Measurements from ENCODE around the gene PPFIBP2. TPM values are rescaled to one million over a fixed set of nuclear protein-coding genes. Genes with fewer than 3 reads are reported as not detected.

Gene PPFIBP2
- total RNA-seq, 1 donor from 2014 or later: 3.9 TPM

DNA sequence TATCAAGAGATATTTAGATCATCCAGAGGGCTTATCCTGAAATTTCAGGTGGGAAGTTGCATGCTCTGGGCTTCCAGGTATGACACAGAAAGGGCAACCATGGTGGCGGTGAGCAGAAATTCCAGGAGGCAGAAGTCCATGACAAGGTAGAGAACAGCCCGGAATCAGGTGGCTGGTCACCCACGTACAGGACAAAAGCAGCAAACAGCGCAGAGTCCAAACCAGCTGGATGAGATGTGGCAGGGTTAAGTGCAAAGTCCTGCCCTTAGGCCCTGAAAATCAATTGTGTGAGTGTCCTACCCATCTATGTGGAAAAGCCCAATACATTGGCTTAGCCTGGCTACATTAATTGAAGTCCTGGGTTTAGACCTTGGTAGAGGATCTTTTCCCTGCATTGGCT, 11.6 kb downstream of the PPFIBP2 start:
- no peak for DNase-seq (ENCODE audit: low read depth)

DNA sequence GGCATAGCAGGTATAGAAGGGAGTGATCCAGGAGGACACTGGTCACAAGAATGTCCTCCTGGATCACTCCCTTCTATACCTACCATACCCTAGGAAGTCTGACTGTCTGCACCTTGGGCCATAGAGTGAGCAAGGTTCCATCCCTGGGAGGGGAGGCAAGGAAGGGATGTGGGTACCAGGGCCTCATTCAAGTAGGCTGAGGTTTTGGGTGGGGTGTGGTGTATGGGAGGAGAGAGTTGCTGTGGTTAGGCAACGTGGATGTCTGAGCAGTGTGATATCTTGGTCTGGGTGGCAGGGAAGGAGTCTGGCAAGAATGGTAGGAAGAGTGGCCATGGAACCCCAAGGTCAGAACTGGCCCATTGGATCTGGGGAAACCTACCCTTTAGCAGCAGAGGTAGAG, 13.2 kb downstream of the PPFIBP2 start:
- DNase-seq (ENCODE audit: low read depth): no peak

DNA sequence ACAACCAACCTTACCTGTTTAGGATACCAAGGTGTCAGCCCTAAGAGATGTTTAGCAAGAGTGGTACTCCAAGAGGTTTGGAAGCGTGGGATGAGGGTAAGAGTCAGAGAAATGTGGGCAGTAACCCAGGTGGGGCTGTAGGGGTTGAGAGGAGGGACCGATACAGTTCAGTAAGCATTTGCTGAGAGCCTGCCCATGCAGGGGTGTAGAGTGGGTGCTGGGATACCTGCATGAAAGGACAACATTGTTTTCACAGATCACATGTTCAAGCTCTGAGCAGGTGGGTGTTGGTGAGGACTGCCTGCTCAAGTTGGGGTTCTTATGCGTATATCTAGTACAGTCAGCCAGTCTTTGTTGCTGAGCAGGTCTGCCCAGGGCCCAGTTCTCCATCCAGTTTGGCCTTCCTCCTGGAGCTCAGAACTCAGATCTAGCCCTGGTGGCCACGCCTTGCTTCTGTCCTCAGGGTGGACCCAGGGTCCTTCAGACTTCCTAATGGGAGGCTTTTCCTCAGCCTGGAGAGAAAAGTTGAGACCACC, 14.8 kb downstream of the PPFIBP2 start:
- no peak for DNase-seq (ENCODE audit: low read depth)

DNA sequence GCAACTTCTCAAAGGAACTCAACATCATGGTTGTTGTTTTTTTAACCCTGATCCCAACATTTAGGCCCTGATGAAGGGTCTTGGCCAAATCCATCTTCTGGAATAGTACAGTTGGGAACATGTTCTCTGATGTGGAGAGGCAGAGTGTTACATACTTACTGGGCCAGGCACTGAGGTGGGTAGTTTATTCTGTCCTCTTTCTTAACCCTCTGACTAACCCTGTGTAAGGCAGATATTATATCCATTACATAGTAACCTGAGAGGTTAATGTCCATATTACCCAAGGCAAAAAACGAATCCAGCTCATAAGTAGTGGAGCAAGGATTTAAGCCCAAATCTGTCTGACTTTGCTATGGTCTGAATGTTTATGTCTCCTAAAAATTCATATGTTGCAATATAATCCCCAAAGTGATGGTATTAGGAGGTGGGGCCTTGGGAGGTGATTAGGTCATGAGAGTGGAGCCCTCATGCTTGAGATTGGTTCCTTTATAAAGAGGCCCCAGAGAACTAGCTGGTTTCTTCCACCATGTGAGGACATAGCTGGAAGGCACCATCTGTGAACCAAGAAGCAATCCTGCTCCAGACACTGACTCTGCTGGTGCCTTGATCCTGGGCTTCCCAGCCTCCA, 16.3 kb downstream of the PPFIBP2 start:
- no peak for DNase-seq (ENCODE audit: low read depth)

DNA sequence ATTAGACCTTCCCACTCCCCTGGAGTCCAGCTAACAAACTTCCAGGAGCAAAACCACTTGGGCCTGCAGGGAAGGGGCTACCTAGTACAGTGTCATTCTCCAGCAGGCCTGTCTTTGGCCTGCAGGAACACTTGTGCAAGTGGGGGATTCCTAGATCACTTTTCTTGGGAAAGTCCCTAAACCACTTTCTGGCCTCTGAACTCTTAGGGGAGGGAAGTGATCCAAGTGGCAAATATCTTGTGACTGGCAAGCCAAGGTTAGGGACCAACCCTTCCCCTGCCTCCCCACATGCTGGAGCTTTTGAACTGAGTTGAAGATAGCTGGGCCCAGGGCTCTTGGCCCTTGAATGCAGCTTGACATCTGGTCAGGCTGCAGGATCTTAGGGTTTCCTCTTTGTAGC, 17.2 kb downstream of the PPFIBP2 start:
- DNase-seq (ENCODE audit: low read depth): peak; percentile 29

DNA sequence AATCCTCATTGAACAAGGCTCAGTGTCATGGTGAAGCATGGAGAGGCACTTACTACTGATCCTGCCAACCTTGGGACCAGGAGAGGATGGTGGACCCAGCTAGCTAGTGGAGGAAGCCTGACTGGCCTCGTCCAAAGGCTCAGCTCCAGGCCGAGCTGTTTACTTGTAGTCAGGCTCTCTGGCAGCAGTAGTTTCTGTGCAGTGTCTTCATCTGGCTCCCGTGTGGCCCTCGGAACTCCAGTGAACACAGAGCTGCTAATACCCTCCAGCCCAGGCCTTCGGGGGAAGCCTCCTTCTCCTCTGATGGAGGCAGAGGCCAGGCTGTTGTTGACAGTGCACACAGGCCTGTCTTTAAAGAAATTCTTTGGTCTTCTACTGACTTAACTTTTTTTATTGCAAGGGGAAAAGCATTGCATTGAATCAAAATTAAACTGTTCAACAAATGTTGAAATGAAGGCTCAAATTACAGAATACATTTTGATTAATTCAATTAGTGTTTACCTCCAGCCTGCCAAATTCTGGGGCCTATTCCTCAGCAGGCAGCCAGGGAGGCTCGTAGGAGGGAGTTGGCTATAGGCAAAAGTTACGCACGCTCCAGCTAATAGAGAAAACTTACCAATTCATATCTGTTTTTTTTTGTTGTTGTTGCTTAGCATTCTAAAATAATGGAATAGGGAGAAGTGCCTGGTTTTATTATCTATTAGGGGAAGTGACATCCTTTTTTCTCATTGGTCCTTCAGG, 18.8 kb downstream of the PPFIBP2 start:
- DNase-seq (ENCODE audit: low read depth): no peak

DNA sequence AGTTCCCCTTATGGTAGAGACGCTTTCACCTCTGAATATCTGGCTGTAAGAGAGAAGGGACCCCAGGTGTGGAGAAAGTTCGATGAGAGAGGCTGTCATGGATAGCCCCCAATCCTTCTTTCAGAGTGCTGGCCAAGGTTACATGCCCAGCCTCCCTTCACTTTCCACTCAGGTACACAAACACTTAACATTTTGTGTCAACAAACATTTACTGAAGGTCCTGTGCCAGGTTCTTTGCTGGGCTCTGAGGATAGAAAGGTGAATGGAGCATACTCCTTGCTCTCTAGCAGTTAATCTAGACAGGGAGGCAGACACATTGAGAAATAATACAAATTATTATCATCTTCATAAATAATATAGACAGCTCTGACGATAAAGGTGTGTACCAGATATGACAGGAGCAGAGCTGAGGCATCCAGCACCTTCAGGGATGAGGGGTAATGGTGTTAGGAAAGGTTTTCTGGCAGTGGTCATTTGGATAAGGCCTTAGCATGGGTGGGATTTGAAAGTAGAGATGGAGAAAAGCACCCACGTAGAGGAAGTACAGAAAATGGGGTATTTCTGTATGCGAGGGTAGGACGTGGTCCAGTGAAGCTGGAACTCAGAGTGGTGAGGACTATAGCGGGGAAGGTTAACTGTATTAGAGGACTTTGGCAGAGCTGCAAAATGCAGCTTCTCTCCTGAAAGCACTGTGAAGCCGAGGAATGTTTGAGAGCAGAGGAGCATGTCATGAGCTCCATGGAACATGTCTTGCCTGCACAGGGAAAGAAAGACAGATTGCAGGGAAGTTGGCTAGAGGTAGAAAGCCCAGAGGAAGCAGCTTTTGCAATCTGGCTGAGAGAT, 19.6 kb downstream of the PPFIBP2 start:
- no peak for DNase-seq (ENCODE audit: low read depth)

DNA sequence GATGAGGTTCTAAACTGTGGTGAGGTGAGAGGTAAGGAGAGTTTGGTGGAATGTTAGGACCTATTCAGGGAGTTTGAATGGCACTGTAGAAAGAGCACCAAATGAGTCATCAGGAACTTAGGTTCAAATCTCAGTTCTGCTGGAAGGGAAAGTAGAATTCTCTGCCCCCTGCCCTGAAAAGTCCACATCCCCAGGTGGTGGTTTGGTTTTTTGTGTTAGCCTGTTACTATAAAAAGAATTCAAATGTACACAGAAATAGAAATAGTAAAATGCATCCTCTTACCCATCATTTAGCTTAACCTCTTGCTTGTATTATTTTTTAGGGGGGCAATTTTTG, 20.2 kb downstream of the PPFIBP2 start:
- DNase-seq (ENCODE audit: low read depth): peak; percentile 8

DNA sequence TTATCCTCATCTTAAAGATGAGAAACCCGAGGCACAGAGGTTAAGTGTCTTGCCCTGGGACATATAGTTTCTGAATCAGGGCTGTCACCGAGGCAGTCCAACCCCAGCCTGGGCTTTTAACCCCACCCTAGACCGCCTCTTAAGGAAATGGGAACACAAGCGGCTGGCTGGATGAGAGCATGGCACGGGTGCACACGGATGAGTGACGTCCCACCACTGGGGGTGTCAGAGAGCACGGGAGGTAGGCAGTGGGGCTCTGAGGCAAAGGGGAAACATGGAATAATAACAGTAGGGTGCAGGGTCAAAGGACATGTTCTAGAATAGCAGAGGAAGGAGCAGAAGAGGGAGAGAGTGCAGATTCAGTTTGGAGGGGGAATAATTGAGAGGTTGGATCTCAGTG, 22.3 kb downstream of the PPFIBP2 start:
- DNase-seq (ENCODE audit: low read depth): no peak

DNA sequence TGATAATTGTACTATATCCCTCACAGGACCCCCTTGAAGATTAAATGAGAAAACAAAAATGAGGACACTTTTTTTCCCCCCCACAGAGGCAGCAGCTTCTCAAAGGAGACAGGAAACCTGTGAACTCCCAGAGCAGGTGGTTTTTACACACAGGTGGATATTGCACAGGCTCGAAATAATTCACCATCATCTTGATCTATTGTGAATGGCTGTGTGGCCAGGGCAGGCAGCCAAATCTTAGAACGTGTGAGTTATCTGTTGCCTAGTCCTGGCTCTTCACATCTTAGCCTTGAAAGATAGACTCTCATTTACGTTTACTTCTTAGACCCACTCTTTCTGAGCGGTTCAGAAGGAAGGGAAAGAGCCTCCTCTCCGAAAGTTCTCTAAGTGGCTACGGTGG, 23.5 kb downstream of the PPFIBP2 start:
- DNase-seq (ENCODE audit: low read depth): no peak

DNA sequence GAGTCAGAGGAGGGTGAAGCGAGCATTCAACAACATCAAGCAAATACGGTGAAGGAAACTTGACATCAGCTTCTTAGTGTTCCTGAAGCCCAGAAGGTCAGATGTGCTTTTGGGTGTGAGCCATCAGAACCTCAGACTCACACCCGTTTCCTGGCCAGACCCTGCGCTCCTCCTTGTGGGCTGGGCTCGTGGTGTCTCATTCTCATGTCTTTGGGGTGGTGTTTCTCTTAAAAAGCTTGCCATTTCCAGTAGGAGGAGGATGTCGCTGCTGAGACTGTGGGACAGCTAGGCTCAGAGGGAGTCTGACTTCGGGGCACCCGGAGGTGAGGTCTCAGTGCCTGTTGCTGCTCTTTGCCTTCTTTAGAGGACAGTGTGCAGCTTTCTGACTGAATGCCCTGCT, 24.2 kb downstream of the PPFIBP2 start:
- DNase-seq (ENCODE audit: low read depth): no peak

DNA sequence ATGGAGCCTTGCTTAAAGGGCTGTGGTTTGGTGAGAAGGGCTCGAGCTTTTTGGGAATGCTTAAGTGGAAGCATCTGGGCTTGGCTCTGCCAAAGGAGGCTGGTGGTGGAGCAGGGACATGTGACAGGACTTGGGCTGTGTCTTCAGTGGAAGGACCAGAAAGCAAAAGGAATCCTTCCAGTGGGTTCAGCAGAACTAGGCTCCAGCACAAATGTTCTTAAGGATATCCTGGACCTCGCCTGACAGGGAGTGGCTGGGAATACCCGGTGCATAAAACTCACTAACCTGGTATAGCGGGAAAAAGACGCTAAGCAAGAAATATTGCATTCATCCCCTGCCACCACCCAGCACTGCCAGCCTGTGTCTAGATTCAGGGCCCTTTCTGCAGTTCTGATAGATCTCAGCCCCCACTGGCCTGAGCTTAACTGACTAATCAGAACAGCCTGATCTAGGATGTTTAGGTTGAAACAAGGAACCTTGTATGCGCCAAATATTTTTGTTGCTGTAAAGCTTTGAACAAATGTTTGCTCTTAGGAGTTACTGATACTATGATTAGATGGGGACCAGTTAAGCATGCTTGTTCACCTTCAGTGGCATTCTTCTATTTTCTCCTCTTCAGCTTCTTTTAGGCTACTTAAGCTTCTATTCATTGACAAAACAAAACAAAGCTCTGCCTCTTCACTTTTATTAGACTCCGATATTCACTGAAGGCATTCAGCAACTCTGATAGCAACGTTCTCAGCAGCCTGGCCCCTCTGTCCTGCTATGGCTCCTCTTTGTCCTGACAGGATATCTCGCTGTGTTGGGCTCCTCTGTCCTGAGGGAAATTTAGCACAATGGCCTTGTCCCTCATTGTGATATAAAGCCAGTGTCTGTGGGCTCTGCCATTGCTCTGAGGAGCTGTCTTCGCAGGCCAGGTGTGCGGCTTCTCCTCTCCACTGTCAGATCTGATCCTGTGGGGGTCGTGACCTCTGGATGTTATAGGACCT, 25.0 kb downstream of the PPFIBP2 start:
- no peak for DNase-seq (ENCODE audit: low read depth)

DNA sequence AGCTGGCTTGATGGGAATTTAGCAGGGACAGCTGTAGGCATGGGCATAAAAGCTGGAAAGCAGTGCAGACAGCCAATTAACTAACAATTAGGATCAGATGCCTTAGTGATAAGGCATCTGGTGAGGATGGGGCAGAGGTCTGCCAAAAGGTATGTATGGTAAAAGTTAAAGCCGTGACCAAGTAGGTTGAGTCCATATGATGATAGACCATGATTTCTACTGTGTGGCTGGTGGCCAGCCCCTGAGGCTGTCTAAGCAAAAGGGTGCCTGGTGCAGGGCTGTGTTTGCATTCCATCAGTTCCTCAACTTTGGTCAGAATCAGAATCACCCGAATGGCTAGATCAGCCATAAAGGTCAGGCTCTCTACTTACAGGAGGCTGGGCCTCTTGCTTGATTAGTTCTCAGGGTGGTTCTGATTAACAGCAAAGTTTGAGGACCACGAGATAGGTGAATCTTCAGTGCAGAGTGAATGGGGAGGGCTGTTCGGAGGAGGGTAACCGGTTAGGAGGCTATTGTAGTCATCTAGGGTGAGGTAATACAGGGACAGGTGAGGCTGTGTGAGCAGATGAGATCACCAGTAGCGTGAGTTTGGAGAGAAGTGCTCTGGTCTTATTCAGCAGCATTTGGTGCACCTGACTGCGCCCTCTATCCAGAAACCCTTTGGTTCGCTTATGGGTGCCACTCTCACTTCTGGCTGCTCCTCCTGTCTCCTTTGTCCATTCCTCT, 27.2 kb downstream of the PPFIBP2 start:
- DNase-seq (ENCODE audit: low read depth): no peak

DNA sequence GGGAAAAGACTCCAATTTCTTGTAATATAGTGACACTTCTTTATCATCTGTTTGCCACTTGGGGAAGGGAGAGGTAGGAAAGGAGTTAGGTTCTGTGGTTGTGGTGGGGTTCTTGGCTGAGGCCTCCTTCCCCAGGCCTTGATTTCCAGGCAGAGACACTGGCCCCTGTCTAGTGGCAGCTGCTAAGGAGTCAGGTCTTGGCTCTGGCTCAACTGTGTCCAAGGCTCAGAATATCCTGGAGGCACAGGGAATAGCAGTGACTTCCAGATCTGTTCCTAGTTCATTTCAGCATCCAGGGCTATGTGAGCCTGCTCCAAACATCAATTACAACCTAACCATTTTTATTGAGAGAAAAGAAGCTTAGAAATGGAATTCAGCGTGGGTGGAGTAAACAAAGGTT, 29.5 kb downstream of the PPFIBP2 start:
- DNase-seq (ENCODE audit: low read depth): no peak

DNA sequence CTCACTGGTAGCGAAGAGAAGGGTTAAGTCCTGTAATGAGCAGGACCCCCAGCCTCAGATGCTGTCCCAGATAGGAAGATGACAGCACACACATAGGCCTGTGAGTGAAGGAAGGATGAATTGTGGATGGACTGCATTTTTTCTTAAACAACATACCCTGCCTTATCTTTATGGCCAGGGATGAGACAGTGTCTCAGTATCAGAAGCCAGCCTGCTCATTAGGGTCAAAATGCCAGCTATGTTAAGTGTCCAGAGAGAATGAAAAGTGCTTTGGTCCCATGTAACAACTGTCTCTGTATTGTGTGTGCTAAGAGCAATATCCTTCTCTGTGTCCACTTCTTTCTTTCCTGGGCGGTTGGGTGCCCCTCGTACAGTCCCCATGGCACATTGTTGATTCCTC, 30.2 kb downstream of the PPFIBP2 start:
- no peak for DNase-seq (ENCODE audit: low read depth)

DNA sequence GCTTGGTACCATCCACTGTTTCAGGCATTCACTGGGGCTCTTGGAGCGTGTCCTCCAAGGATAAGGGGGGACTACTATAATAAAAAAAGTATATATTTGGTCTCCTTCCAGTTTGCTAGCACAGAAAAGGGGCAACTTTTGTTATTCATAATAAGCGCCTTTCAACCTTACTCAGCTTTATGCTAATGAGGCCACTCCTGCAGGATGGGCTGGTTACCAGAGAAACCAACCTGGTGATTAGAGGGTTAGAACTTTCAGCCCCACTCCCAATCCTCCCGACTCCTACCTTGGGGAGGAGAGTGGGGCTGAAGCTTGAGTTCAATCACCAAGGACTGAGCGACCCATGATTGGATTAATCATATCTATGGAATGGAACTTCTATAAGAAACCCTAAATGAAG, 31.8 kb downstream of the PPFIBP2 start:
- DNase-seq (ENCODE audit: low read depth): no peak

DNA sequence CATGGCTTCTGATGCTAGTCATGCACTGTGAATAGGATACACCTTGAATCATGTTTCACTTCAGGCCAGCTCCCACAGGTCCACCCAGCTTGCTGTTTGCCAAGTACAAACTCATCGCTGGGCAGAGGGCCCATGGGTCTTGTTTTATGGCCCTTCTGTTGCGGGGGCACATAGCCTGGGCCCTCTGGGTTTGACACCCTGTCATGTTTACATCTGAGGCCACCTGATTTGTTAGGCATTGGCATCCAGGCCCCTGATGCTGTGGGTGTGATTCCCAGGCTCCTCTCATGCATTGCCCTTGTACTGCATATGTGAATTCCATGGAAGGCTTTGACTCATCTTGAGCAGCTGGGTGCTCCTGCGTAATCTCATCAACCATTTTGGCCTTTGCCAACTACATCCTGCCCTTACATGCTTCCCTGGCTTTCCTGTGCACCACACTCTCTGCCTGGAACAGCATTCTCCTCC, 32.6 kb downstream of the PPFIBP2 start:
- no peak for DNase-seq (ENCODE audit: low read depth)

DNA sequence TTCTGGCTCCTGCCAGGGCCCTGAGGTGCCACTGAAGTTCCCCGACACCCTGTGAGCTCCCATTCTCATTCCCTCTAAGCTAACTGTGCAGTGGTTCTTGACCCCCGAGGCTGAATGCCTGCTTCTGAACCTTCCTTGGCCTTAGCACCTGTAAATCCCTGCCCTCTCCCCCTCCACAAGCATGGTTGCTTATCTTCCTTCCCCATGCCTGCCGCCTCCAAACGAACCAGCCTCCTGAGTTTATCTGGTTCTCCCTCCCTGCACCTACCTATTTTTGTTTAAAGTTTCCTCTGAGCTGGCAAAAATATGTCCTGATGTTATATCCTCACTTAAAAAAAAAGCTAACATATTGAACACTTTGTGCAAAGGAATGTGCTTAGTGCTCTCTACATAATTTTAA, 33.9 kb downstream of the PPFIBP2 start:
- no peak for DNase-seq (ENCODE audit: low read depth)

DNA sequence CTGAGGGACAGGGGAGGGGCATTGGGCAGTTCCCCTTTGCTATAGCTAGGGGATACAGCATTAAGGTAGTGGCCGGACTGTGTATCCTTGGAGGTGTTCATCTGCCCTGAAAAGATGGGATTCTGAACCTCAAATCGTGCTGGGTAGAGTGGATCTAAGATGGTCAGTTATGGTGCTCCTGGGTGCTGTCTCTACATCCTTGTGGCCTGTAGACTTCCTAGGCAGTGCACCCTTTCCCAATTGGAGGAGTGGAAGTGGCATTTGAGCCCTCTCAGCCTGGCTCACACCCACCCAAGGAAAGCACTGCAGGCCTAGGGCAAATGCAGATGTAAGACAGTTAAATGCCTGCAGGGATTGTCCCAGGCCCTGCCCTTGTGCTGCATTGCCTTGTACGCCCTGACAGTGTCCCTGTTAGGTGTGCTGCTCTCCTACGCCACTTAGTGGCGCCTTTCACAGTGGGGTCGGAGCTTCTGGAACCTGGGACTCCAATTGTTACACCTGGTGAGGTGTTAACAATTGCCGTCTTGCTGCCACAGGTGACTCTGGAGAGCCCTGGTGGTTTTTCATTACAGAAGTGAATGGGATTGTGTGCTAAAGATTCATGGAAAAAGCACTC, 35.0 kb downstream of the PPFIBP2 start:
- DNase-seq (ENCODE audit: low read depth): no peak

DNA sequence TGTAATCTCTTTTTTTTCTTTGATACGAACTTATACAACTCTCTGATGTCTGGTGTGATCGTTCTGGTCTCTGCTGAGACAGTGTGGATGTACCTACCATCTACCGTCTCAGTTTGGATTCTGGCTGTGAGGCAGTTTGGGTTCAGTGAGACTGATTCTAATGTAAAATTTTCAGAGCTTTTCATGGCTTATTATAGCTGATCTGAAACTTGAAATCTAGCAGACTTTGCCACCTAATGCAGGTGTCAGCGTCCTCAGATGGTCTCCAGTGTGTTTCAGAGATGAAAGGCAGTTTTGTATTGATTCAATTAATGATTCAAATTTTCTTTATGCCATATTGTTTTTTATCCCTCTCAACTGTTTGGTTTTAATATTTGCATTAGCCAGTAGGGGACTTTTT, 35.9 kb downstream of the PPFIBP2 start:
- no peak for DNase-seq (ENCODE audit: low read depth)

All from renal cortical epithelial cell (primary cell).